HEK293 (cell line): ENCODE measurements around the gene UBFD1.
A peak's percentile ranks its signal among the peaks of the same experiment; 100 is the strongest.

Experiments used
- CTCF ChIA-PET: fragments of 350-600 bp; formaldehyde crosslinking; extraction: SDS; loops from one replicate; lab custom pipeline; 2021; ENCODE audit warnings: antibody characterized with exemption; lab: Yijun Ruan, JAX
- POLR2A ChIA-PET: fragments of 300-600 bp; formaldehyde crosslinking; extraction: SDS; loops from one replicate; lab custom pipeline; 2020; ENCODE audit warnings: antibody characterized with exemption, inconsistent platforms; lab: Yijun Ruan, JAX
- H3K27ac ChIP-seq: fragments of 200-500 bp; sonication (Bioruptor generic); 2 replicates; pipeline ENCODE4 v1.5.1; 2014; ENCODE audit warnings: low read depth, low read length, control low read depth, inconsistent platforms; ENCODE audit errors: extremely low read depth
- H3K36me3 ChIP-seq, 2 experiments: fragments of 200-500 bp in 1 of 2; sonication (Bioruptor generic) in 1 of 2; 1 replicate in 1 of 2; 2 replicates in 1 of 2; pipeline ENCODE4 v1.5.1; 2014 to 2017; ENCODE audit warnings: inconsistent platforms in 2 of 2, low read length in 2 of 2; ENCODE audit not compliant: control insufficient read depth in 2 of 2, insufficient read depth in 1 of 2
- H3K4me1 ChIP-seq: fragments of 200-500 bp; sonication (Bioruptor generic); 2 replicates; pipeline ENCODE4 v1.5.1; 2014; ENCODE audit warnings: mild to moderate bottlenecking, low read length, inconsistent platforms; ENCODE audit not compliant: control insufficient read depth, insufficient read depth
- H3K4me3 ChIP-seq: 2 replicates; pipeline ENCODE4 v1.5.1; 2011; ENCODE audit warnings: low read depth, mild to moderate bottlenecking, control low read depth, low read length, moderate library complexity
- H3K9me3 ChIP-seq: fragments of 200-500 bp; sonication (Bioruptor generic); 2 replicates; pipeline ENCODE4 v1.5.1; 2014; ENCODE audit warnings: low read depth, low read length, inconsistent platforms; ENCODE audit not compliant: control insufficient read depth, insufficient read depth
- KLF16 ChIP-seq: fragments of 450-650 bp; formaldehyde crosslinking; IDR thresholded peaks from 2 replicates; pipeline ENCODE4 v1.5.1; 2017; ENCODE audit warnings: missing biosample characterization, missing genetic modification characterization
- KLF8 ChIP-seq: fragments of 450-650 bp; formaldehyde crosslinking; IDR thresholded peaks from 2 replicates; pipeline ENCODE4 v1.5.1; 2016; ENCODE audit warnings: missing biosample characterization, missing genetic modification characterization
- MZF1 ChIP-seq: fragments of 450-650 bp; formaldehyde crosslinking; IDR thresholded peaks from 2 replicates; pipeline ENCODE4 v1.5.1; 2017; ENCODE audit warnings: missing biosample characterization, missing genetic modification characterization, borderline replicate concordance
- OSR2 ChIP-seq: fragments of 450-650 bp; formaldehyde crosslinking; IDR thresholded peaks from 2 replicates; pipeline ENCODE4 v1.5.1; 2016; ENCODE audit warnings: missing biosample characterization, missing genetic modification characterization
- SP7 ChIP-seq: fragments of 450-650 bp; formaldehyde crosslinking; IDR thresholded peaks from 2 replicates; pipeline ENCODE4 v1.5.1; 2016; ENCODE audit warnings: missing biosample characterization, missing genetic modification characterization
- TRIM28 ChIP-seq: IDR thresholded peaks from 2 replicates; pipeline ENCODE4 v1.6.1; 2011; ENCODE audit warnings: low read length, control low read depth, borderline replicate concordance
- ZNF2 ChIP-seq: fragments of 450-650 bp; formaldehyde crosslinking; IDR thresholded peaks from 2 replicates; pipeline ENCODE4 v1.5.1; 2016; ENCODE audit warnings: missing biosample characterization, missing genetic modification characterization
- ZNF426 ChIP-seq: fragments of 450-650 bp; formaldehyde crosslinking; IDR thresholded peaks from 2 replicates; pipeline ENCODE4 v1.5.1; 2017; ENCODE audit warnings: missing biosample characterization, missing genetic modification characterization, mild to moderate bottlenecking, inconsistent platforms, moderate library complexity
- ZNF433 ChIP-seq: fragments of 450-650 bp; formaldehyde crosslinking; IDR thresholded peaks from 2 replicates; pipeline ENCODE4 v1.5.1; 2016; ENCODE audit warnings: missing biosample characterization, missing genetic modification characterization, low read depth
- ZNF521 ChIP-seq: fragments of 450-650 bp; formaldehyde crosslinking; IDR thresholded peaks from 2 replicates; pipeline ENCODE4 v1.5.1; 2017; ENCODE audit warnings: missing biosample characterization, mild to moderate bottlenecking, missing genetic modification characterization
- ZNF600 ChIP-seq: fragments of 450-650 bp; formaldehyde crosslinking; IDR thresholded peaks from 2 replicates; pipeline ENCODE4 v1.5.1; 2016; ENCODE audit warnings: missing biosample characterization, missing genetic modification characterization
- ZNF660 ChIP-seq: fragments of 450-650 bp; IDR thresholded peaks from 2 replicates; pipeline ENCODE4 v1.5.1; 2018; ENCODE audit warnings: missing biosample characterization, mild to moderate bottlenecking, missing genetic modification characterization
- ZNF777 ChIP-seq: fragments of 450-650 bp; formaldehyde crosslinking; IDR thresholded peaks from 2 replicates; pipeline ENCODE4 v1.5.1; 2017; ENCODE audit warnings: missing biosample characterization, missing genetic modification characterization, borderline replicate concordance
- ZNF830 ChIP-seq: fragments of 450-650 bp; IDR thresholded peaks from 2 replicates; pipeline ENCODE4 v1.5.0; 2018; ENCODE audit warnings: missing biosample characterization, missing genetic modification characterization, low read depth, mild to moderate bottlenecking, moderate library complexity
- ZNF837 ChIP-seq: fragments of 450-650 bp; formaldehyde crosslinking; IDR thresholded peaks from 2 replicates; pipeline ENCODE4 v1.5.1; 2016; ENCODE audit warnings: missing biosample characterization, missing genetic modification characterization
- TF ChIP-seq, protein P1 (sequence below): fragments of 450-650 bp; IDR thresholded peaks from 2 replicates; pipeline ENCODE4 v1.5.1; 2018; ENCODE audit warnings: missing biosample characterization, missing genetic modification characterization
- TF ChIP-seq, protein P2 (sequence below): fragments of 450-650 bp; formaldehyde crosslinking; IDR thresholded peaks from 2 replicates; pipeline ENCODE4 v1.5.1; 2016; ENCODE audit warnings: missing biosample characterization, missing genetic modification characterization
- TF ChIP-seq, protein P3 (sequence below): fragments of 450-650 bp; IDR thresholded peaks from 2 replicates; pipeline ENCODE4 v1.5.1; 2018; ENCODE audit warnings: missing biosample characterization, mild to moderate bottlenecking, missing genetic modification characterization
- TF ChIP-seq, protein P4 (sequence below): fragments of 450-650 bp; formaldehyde crosslinking; optimal IDR thresholded peaks from 2 replicates; pipeline ENCODE3; 2016; ENCODE audit warnings: missing biosample characterization, mild to moderate bottlenecking, missing genetic modification characterization
- TF ChIP-seq, protein P5 (sequence below): fragments of 450-650 bp; formaldehyde crosslinking; IDR thresholded peaks from 2 replicates; pipeline ENCODE4 v1.5.1; 2016; ENCODE audit warnings: missing biosample characterization, missing genetic modification characterization
- TF ChIP-seq, protein P6 (sequence below): IDR thresholded peaks from 2 replicates; pipeline ENCODE4 v1.6.1; 2011; ENCODE audit warnings: mild to moderate bottlenecking, low read depth, low read length, borderline replicate concordance
- TF ChIP-seq, protein P7 (sequence below): fragments of 450-650 bp; formaldehyde crosslinking; IDR thresholded peaks from 2 replicates; pipeline ENCODE4 v1.5.1; 2017; ENCODE audit warnings: missing biosample characterization, mild to moderate bottlenecking, missing genetic modification characterization, moderate library complexity

UBFD1 gene

DNA sequence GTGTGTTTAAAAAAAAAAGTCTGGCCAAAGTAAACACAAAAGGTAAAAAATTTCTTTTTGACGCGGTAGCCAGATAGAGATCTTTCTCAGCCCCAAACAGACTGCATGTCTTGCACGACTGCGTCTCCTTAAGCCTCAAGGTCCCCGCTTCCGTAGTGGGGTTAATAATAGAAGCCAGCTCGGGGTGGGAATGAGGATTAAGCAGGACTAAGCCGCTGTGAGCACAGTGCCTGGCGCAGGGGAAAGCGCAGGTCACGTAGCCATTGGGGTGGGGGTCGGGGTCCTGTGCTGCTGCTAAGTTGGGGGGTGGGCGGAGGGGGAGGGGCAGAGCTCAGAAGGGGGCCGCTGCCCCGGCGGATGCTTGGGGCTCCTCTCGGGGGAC, 47.8 kb upstream of the UBFD1 start:
- CTCF ChIA-PET = interaction anchor here (1.6 kb wide), 1 partner anchor 75 kb away, joined by 9 read pairs; no protein-coding TSS in a partner anchor
- H3K4me1 ChIP-seq = peaks cover 8% of the 10 kb centered on the region

DNA sequence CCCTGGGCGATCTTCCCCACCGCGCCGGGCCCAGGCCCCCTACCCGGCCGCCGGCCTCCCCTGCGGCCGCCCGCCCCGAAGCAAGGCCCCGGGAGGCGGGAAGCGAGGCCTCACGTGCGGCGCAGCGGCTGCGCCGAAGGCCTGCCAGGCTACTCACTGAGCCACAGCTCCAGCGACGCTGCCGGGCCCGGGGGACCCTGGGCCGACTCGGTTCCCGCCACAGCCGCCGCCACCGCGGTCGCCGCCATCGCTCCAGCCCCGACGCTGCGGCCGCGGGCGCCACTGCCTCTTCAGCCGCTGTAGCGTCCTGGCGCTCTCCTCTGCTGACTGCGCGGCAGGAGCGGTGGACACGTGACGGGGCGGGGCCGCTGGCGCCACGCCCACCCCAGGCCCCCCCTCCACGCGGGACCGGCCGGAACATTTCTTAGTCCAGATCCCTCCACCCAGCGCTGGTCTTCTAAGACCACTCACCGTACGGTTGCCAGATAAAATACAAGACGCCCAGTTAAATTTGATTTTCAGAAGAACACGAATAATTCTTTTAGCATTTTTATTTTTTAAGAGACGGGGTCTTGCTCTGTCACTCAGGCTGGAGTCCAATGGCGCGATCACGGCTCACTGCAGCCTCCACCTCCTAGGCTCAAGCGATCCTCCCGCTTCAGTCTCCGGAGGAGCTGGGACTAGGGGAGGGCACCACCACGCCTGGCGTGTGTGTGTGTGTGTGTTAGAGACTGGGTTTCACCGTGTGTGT, 47.2 kb upstream of the UBFD1 start, which contains the start of gene GGA2:
GGA2 (minus strand) TSS at position 331 of the 751 bp plus-strand sequence; CDS start at position 248, 83 bp downstream.
- CTCF ChIA-PET = no interaction called here
- H3K4me1 ChIP-seq = peaks cover 8% of the 10 kb centered on the region; the same call in 1 of the 2 replicates
- POLR2A ChIA-PET = interaction anchor here (0.6 to 1.6 kb wide), 5 partner anchors 21 to 1912 kb away, joined by 3 to 7 read pairs (median 5); partner anchors contain the start of genes EARS2 and UBFD1
- H3K4me3 ChIP-seq = peak within 1 kb of the TSS; percentile 83
- H3K36me3 ChIP-seq = peaks cover 0 to 4% of the 10 kb centered on the region in 2 experiments; a peak in 1 of 3 replicates
- H3K27ac ChIP-seq = peak within 1 kb of the TSS; percentile 76; the same call in 1 of the 2 replicates
- no peaks in the 10 kb centered on the region for H3K9me3 ChIP-seq
- TF ChIP-seq, protein P1, sequence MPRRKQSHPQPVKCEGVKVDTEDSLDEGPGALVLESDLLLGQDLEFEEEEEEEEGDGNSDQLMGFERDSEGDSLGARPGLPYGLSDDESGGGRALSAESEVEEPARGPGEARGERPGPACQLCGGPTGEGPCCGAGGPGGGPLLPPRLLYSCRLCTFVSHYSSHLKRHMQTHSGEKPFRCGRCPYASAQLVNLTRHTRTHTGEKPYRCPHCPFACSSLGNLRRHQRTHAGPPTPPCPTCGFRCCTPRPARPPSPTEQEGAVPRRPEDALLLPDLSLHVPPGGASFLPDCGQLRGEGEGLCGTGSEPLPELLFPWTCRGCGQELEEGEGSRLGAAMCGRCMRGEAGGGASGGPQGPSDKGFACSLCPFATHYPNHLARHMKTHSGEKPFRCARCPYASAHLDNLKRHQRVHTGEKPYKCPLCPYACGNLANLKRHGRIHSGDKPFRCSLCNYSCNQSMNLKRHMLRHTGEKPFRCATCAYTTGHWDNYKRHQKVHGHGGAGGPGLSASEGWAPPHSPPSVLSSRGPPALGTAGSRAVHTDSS (tag by site-specific recombination) = peak; percentile 45; the same call in 1 of the 2 replicates
- TF ChIP-seq ZNF521 (no peak), ZNF433 (tag by site-specific recombination) (no peak), SP7 (tag by site-specific recombination) (peak; percentile 52; the same call in 1 of the 2 replicates), ZNF777 (0 out of 2 replicates have a peak, but pooled peaks have one; percentile 26), MZF1 (tag by site-specific recombination) (0 out of 2 replicates have a peak, but pooled peaks have one; percentile 29), OSR2 (tag by site-specific recombination) (peak; percentile 15; the same call in 1 of the 2 replicates), KLF8 (tag by site-specific recombination) (peak; percentile 41; the same call in 1 of the 2 replicates), ZNF2 (tag by site-specific recombination) (0 out of 2 replicates have a peak, but pooled peaks have one; percentile 38), ZNF660 (tag by site-specific recombination) (peak; percentile 90), ZNF830 (tag by site-specific recombination) (no peak), ZNF600 (tag by site-specific recombination) (peak; percentile 68), TRIM28 (no peak)
- TF ChIP-seq, protein P2, sequence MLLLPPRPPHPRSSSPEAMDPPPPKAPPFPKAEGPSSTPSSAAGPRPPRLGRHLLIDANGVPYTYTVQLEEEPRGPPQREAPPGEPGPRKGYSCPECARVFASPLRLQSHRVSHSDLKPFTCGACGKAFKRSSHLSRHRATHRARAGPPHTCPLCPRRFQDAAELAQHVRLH (tag by site-specific recombination) = peak; percentile 73; the same call in 1 of the 2 replicates
- TF ChIP-seq, protein P3, sequence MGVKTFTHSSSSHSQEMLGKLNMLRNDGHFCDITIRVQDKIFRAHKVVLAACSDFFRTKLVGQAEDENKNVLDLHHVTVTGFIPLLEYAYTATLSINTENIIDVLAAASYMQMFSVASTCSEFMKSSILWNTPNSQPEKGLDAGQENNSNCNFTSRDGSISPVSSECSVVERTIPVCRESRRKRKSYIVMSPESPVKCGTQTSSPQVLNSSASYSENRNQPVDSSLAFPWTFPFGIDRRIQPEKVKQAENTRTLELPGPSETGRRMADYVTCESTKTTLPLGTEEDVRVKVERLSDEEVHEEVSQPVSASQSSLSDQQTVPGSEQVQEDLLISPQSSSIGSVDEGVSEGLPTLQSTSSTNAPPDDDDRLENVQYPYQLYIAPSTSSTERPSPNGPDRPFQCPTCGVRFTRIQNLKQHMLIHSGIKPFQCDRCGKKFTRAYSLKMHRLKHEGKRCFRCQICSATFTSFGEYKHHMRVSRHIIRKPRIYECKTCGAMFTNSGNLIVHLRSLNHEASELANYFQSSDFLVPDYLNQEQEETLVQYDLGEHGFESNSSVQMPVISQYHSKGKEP = peak; percentile 35; the same call in 1 of the 2 replicates
- TF ChIP-seq, protein P4, sequence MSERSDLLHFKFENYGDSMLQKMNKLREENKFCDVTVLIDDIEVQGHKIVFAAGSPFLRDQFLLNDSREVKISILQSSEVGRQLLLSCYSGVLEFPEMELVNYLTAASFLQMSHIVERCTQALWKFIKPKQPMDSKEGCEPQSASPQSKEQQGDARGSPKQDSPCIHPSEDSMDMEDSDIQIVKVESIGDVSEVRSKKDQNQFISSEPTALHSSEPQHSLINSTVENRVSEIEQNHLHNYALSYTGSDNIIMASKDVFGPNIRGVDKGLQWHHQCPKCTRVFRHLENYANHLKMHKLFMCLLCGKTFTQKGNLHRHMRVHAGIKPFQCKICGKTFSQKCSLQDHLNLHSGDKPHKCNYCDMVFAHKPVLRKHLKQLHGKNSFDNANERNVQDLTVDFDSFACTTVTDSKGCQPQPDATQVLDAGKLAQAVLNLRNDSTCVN = peak; percentile 35
- TF ChIP-seq, protein P5, sequence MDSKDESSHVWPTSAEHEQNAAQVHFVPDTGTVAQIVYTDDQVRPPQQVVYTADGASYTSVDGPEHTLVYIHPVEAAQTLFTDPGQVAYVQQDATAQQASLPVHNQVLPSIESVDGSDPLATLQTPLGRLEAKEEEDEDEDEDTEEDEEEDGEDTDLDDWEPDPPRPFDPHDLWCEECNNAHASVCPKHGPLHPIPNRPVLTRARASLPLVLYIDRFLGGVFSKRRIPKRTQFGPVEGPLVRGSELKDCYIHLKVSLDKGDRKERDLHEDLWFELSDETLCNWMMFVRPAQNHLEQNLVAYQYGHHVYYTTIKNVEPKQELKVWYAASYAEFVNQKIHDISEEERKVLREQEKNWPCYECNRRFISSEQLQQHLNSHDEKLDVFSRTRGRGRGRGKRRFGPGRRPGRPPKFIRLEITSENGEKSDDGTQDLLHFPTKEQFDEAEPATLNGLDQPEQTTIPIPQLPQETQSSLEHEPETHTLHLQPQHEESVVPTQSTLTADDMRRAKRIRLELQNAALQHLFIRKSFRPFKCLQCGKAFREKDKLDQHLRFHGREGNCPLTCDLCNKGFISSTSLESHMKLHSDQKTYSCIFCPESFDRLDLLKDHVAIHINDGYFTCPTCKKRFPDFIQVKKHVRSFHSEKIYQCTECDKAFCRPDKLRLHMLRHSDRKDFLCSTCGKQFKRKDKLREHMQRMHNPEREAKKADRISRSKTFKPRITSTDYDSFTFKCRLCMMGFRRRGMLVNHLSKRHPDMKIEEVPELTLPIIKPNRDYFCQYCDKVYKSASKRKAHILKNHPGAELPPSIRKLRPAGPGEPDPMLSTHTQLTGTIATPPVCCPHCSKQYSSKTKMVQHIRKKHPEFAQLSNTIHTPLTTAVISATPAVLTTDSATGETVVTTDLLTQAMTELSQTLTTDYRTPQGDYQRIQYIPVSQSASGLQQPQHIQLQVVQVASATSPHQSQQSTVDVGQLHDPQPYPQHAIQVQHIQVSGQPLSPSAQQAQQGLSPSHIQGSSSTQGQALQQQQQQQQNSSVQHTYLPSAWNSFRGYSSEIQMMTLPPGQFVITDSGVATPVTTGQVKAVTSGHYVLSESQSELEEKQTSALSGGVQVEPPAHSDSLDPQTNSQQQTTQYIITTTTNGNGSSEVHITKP = 0 out of 2 replicates have a peak, but pooled peaks have one; percentile 47
- TF ChIP-seq, protein P6, sequence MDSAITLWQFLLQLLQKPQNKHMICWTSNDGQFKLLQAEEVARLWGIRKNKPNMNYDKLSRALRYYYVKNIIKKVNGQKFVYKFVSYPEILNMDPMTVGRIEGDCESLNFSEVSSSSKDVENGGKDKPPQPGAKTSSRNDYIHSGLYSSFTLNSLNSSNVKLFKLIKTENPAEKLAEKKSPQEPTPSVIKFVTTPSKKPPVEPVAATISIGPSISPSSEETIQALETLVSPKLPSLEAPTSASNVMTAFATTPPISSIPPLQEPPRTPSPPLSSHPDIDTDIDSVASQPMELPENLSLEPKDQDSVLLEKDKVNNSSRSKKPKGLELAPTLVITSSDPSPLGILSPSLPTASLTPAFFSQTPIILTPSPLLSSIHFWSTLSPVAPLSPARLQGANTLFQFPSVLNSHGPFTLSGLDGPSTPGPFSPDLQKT = no peak

More for the DNA sequence above, 47.8 kb upstream of the UBFD1 start:
- Histone ChIP-seq H3K27ac (peak overlapping the region; percentile 76; the same call in 1 of the 2 replicates), H3K9me3 (no peaks in the 10 kb centered on the region), H3K4me3 (peak overlapping the region; percentile 83), H3K36me3 (no peaks in the 10 kb centered on the region; a peak in 1 of 3 replicates)
- TF ChIP-seq ZNF837 (tag by site-specific recombination) (no peak), KLF16 (tag by site-specific recombination) (no peak), ZNF426 (tag by site-specific recombination) (no peak)
- TF ChIP-seq, protein P7, sequence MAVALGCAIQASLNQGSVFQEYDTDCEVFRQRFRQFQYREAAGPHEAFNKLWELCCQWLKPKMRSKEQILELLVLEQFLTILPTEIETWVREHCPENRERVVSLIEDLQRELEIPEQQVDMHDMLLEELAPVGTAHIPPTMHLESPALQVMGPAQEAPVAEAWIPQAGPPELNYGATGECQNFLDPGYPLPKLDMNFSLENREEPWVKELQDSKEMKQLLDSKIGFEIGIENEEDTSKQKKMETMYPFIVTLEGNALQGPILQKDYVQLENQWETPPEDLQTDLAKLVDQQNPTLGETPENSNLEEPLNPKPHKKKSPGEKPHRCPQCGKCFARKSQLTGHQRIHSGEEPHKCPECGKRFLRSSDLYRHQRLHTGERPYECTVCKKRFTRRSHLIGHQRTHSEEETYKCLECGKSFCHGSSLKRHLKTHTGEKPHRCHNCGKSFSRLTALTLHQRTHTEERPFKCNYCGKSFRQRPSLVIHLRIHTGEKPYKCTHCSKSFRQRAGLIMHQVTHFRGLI (tag by site-specific recombination) = 0 out of 2 replicates have a peak, but pooled peaks have one; percentile 1
- POLR2A ChIA-PET = interaction anchor here (0.6 to 1.6 kb wide), 5 partner anchors 20 to 1368 kb away, joined by 3 to 7 read pairs (median 3); partner anchors contain the start of genes EARS2 and UBFD1
